H1 (cell line): Measurements from ENCODE around the gene FKBP8. TPM values are rescaled to one million over a fixed set of nuclear protein-coding genes. Genes with fewer than 3 reads are reported as not detected.

Source experiments
- ATF2 ChIP-seq: IDR thresholded peaks from 2 replicates; pipeline ENCODE4 v1.6.1; 2012; ENCODE audit warnings: low read length, inconsistent platforms
- CHD7 ChIP-seq: fragments of 300-600 bp; sonication (generic); IDR thresholded peaks from 2 replicates; pipeline ENCODE4 v1.7.1; 2012; ENCODE audit warnings: low read length, moderate library complexity, mild to moderate bottlenecking, inconsistent platforms; ENCODE audit not compliant: insufficient replicate concordance
- JUND ChIP-seq: IDR thresholded peaks from 2 replicates; pipeline ENCODE4 v1.6.1; 2011; ENCODE audit warnings: mild to moderate bottlenecking, improper control_type of control experiment, low read length
- polyA plus RNA-seq, 7 experiments: library from polyadenylated mRNA; depleted of rRNA in 3 of 7; stranded (reverse) in 5 of 7; unstranded in 2 of 7; fragments of >200 nt in 5 of 7; fragments of 200-250 nt in 2 of 7; gene quantifications; 1 replicate in 5 of 7; 2 replicates in 1 of 7; 4 replicates in 1 of 7; pipeline versions ENCODE4 v1.2.1 to v1.2.3, GENCODE V29; 2011 to 2013; ENCODE audit warnings: missing spikeins in 2 of 7, mixed read lengths in 2 of 7
- total RNA-seq: library from RNA; stranded (reverse); fragmentation: NEBNext Ultra II Directional; extraction: Animal tissue kit (Norgen Biotek cat#: 25700); gene quantifications from 2 replicates; pipeline ENCODE4 v1.2.1, GENCODE V29; 2021

Gene FKBP8
- total and polyA plus RNA-seq, 2 of the 8 experiments (the other 6 are each of a cell fraction or from before 2014, with no cell fraction given), result 264 to 309 TPM

GRCh38 chr19:18515959-18516358 lies 27.4 kb downstream of the FKBP8 start (continued):
- TF ChIP-seq CHD7 (no peak), JUND (no peak), ATF2 (no peak)
